Breast epithelium (tissue), 3 donors: ENCODE measurements around the gene NCBP2L.

Experiments used
- POLR2A ChIP-seq: fragments of 450-650 bp; IDR thresholded peaks from one replicate; pipeline ENCODE4 v1.6.1; 2016; ENCODE audit warnings: antibody characterized with exemption, mild to moderate bottlenecking, moderate library complexity
- POLR2AphosphoS5 ChIP-seq, 3 donors: sonication (generic); formaldehyde crosslinking; IDR thresholded peaks; one replicate each; pipeline ENCODE4 v1.6.1; 2017; ENCODE audit warnings: antibody characterized with exemption in 3 of 3
- TF ChIP-seq, protein P1 (sequence below), 3 donors: fragments of 450-650 bp; IDR thresholded peaks; one replicate each; pipeline ENCODE4 v1.5.1; 2016 to 2017; ENCODE audit warnings: antibody characterized with exemption in 3 of 3, mild to moderate bottlenecking in 3 of 3, moderate library complexity in 3 of 3

DNA sequence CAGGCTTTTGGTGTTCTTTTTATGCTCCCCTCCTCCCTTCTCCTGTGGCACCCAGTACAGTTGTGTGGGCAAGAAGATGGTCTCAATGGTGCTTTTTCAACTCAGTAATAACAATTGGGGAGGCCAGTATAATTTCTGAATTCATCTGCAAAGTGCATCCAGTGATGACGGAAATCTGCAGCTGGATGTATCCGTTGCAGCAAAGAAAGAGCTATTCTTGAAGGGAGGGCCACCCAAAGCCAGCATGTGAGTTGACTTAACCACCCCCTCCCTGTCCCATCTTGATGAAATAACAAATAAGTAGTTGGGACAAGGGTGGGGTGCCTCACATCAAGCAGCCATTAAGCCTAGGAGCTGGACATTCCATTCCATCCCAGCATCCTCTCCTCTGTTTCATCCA is 32.7 kb upstream of the NCBP2L start:
- TF ChIP-seq, protein P1, sequence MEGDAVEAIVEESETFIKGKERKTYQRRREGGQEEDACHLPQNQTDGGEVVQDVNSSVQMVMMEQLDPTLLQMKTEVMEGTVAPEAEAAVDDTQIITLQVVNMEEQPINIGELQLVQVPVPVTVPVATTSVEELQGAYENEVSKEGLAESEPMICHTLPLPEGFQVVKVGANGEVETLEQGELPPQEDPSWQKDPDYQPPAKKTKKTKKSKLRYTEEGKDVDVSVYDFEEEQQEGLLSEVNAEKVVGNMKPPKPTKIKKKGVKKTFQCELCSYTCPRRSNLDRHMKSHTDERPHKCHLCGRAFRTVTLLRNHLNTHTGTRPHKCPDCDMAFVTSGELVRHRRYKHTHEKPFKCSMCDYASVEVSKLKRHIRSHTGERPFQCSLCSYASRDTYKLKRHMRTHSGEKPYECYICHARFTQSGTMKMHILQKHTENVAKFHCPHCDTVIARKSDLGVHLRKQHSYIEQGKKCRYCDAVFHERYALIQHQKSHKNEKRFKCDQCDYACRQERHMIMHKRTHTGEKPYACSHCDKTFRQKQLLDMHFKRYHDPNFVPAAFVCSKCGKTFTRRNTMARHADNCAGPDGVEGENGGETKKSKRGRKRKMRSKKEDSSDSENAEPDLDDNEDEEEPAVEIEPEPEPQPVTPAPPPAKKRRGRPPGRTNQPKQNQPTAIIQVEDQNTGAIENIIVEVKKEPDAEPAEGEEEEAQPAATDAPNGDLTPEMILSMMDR (IDR thresholded peaks at IDR 0.05): no peak
- TF ChIP-seq POLR2AphosphoS5 (IDR thresholded peaks at IDR 0.05) (no peak), POLR2A (no peak)
